Skeletal muscle cell (primary cell): ENCODE data around the gene ROBO1.

Experiments
- DNase-seq: peaks from one replicate; pipeline ENCODE4 v3.0.0-alpha.2; 2010; ENCODE audit warnings: low read depth
- H3K4me3 ChIP-seq: 2 replicates; pipeline ENCODE4 v1.5.1; 2011; ENCODE audit warnings: low read depth, mild to moderate bottlenecking, control low read depth, low read length, moderate library complexity

The ROBO1 gene

GRCh38 chr3:79057756-79058155 is 710.0 kb downstream of the ROBO1 start:
- no peak for DNase-seq
- H3K4me3 ChIP-seq, result no peak overlapping the region

GRCh38 chr3:79056498-79056897 is 711.3 kb downstream of the ROBO1 start:
- no peak overlapping the region for H3K4me3 ChIP-seq
- no peak for DNase-seq

GRCh38 chr3:79052054-79052681 is 715.6 kb downstream of the ROBO1 start:
- no peak for DNase-seq
- H3K4me3 ChIP-seq, result no peak overlapping the region

- DNase-seq, result no peak
- no peak overlapping the region for H3K4me3 ChIP-seq
These were observed 720.2 kb downstream of the ROBO1 start for GRCh38 chr3:79047581-79047980.

- DNase-seq, result no peak
- no peak overlapping the region for H3K4me3 ChIP-seq
These were observed 726.2 kb downstream of the ROBO1 start for GRCh38 chr3:79041621-79042020.

GRCh38 chr3:79040701-79041100 is 727.1 kb downstream of the ROBO1 start:
- DNase-seq, result peak; percentile 90
- no peak overlapping the region for H3K4me3 ChIP-seq

- no peak for DNase-seq
These were observed 727.7 kb downstream of the ROBO1 start for GRCh38 chr3:79040091-79040490.

GRCh38 chr3:79039192-79039591 is 728.6 kb downstream of the ROBO1 start:
- DNase-seq, result peak; percentile 57
- no peak overlapping the region for H3K4me3 ChIP-seq

More at GRCh38 chr3:79040091-79040490, 727.7 kb downstream of the ROBO1 start:
- no peak overlapping the region for H3K4me3 ChIP-seq

GRCh38 chr3:79038636-79039035 is 729.2 kb downstream of the ROBO1 start:
- H3K4me3 ChIP-seq, result no peak overlapping the region
- DNase-seq, result no peak

GRCh38 chr3:79038057-79038456 is 729.7 kb downstream of the ROBO1 start:
- no peak overlapping the region for H3K4me3 ChIP-seq

GRCh38 chr3:79032686-79033318 is 735.0 kb downstream of the ROBO1 start:
- no peak overlapping the region for H3K4me3 ChIP-seq
- DNase-seq, result no peak

More at GRCh38 chr3:79038057-79038456, 729.7 kb downstream of the ROBO1 start:
- DNase-seq, result peak; percentile 49

GRCh38 chr3:79030157-79030556 is 737.6 kb downstream of the ROBO1 start:
- no peak for DNase-seq
- no peak overlapping the region for H3K4me3 ChIP-seq

- H3K4me3 ChIP-seq, result no peak overlapping the region
- no peak for DNase-seq
These were observed 738.9 kb downstream of the ROBO1 start for GRCh38 chr3:79028916-79029315.

GRCh38 chr3:79027593-79027992 is 740.2 kb downstream of the ROBO1 start:
- DNase-seq, result no peak
- H3K4me3 ChIP-seq, result no peak overlapping the region

GRCh38 chr3:79019924-79020173 is 747.9 kb downstream of the ROBO1 start:
- H3K4me3 ChIP-seq, result no peak overlapping the region
- no peak for DNase-seq

GRCh38 chr3:79019137-79019923 is 748.5 kb downstream of the ROBO1 start:
- peak; percentile 87 for DNase-seq
- peak overlapping the region; percentile 93 for H3K4me3 ChIP-seq

- peak overlapping the region; percentile 93 for H3K4me3 ChIP-seq
- DNase-seq, result no peak
These were observed 749.1 kb downstream of the ROBO1 start for GRCh38 chr3:79018671-79019136.

GRCh38 chr3:79018265-79018664 is 749.5 kb downstream of the ROBO1 start:
- peak overlapping the region; percentile 93 for H3K4me3 ChIP-seq

GRCh38 chr3:79016587-79017376 is 751.0 kb downstream of the ROBO1 start:
- DNase-seq, result no peak
- peak overlapping the region; percentile 93 for H3K4me3 ChIP-seq

More at GRCh38 chr3:79018265-79018664, 749.5 kb downstream of the ROBO1 start:
- DNase-seq, result no peak

GRCh38 chr3:79015854-79016253 is 751.9 kb downstream of the ROBO1 start:
- DNase-seq, result no peak
- peak overlapping the region; percentile 93 for H3K4me3 ChIP-seq
